ENCODE results near the gene TEAD1.

Gene TEAD1

DNA sequence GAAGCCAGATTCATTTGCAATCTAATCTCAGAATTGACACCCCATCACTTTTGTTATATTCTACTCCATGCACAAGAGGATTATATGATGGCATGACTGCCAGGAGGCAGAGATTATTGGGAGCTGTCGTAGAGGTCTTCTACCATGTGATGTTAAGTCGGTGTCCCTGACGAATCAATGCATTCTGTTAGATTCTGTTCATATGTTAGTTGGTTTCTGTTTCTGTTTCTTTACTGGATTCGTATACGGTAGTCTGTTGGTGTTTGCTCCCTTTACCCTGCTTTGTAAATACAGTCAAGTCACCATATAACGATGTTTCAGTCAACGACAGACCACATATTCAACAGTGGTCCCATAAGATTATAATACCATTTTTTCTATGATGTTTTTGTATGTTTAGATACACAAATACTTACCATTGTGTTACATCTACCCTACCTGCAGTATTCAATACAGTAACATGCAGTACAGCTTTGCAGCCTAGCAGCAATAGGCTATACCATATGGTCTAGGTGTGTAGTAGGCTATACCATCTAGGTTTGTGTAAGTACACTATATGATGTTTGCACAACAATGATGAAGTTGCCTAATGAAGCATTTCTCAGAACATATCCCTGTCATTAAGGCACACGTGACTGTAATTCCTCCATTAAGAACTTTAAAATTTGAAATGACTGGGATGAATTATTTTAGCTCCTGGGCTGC lies 312.1 kb downstream of the TEAD1 start:
- no peak for TF ChIP-seq ZFX (IDR thresholded peaks at IDR 0.05)
- TF ChIP-seq, protein P1, sequence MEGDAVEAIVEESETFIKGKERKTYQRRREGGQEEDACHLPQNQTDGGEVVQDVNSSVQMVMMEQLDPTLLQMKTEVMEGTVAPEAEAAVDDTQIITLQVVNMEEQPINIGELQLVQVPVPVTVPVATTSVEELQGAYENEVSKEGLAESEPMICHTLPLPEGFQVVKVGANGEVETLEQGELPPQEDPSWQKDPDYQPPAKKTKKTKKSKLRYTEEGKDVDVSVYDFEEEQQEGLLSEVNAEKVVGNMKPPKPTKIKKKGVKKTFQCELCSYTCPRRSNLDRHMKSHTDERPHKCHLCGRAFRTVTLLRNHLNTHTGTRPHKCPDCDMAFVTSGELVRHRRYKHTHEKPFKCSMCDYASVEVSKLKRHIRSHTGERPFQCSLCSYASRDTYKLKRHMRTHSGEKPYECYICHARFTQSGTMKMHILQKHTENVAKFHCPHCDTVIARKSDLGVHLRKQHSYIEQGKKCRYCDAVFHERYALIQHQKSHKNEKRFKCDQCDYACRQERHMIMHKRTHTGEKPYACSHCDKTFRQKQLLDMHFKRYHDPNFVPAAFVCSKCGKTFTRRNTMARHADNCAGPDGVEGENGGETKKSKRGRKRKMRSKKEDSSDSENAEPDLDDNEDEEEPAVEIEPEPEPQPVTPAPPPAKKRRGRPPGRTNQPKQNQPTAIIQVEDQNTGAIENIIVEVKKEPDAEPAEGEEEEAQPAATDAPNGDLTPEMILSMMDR (conservative IDR thresholded peaks at IDR 0.05): no peak
- no peak overlapping the region for H3K27ac ChIP-seq

GRCh38 chr11:12989428-12990161 lies 315.4 kb downstream of the TEAD1 start:
- no peak overlapping the region for H3K27ac ChIP-seq
- TF ChIP-seq, protein P1 (conservative IDR thresholded peaks at IDR 0.05): no peak
- no peak for TF ChIP-seq ZFX (IDR thresholded peaks at IDR 0.05)

GRCh38 chr11:12990162-12990480 lies 315.9 kb downstream of the TEAD1 start:
- no peak overlapping the region for H3K27ac ChIP-seq
- TF ChIP-seq ZFX (IDR thresholded peaks at IDR 0.05): no peak
- TF ChIP-seq, protein P1 (conservative IDR thresholded peaks at IDR 0.05): no peak

GRCh38 chr11:12991426-12991825 lies 317.2 kb downstream of the TEAD1 start:
- H3K27ac ChIP-seq: peak overlapping the region; percentile 28; the same call in 1 of the 2 replicates
- no peak for TF ChIP-seq ZFX (IDR thresholded peaks at IDR 0.05)
- TF ChIP-seq, protein P1 (conservative IDR thresholded peaks at IDR 0.05): no peak

DNA sequence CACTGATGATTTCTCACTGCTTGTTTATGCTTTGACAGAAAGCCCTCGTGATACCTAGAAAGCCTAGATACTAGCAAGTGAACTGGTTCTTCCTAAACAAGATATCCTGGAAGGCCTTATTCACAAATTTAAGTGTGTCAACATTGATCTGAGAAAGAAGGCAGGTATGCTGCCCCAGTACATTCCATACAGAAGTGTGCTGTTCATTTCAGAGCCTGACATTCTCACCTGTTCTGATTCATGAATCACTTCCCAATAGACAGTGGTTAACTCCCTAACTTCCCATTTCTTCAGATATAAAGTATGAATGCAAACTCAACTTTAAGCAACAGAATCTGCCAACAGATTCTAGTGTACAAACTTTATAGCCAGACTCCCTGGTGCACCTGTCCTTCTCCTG lies 319.4 kb downstream of the TEAD1 start:
- TF ChIP-seq, protein P1 (conservative IDR thresholded peaks at IDR 0.05): no peak
- TF ChIP-seq ZFX (IDR thresholded peaks at IDR 0.05): no peak
- H3K27ac ChIP-seq: no peak overlapping the region
